Parathyroid adenoma (tissue), 2 donors: ENCODE data around the gene CDH16.
A peak's percentile ranks its signal among the peaks of the same experiment; 100 is the strongest.

Experiments used
- H2AFZ ChIP-seq: fragments of 300-600 bp; sonication (generic); one replicate; pipeline ENCODE4 v1.7.0; 2017; ENCODE audit warnings: antibody characterized with exemption, mild to moderate bottlenecking
- H3K27ac ChIP-seq: fragments of 300-600 bp; sonication (generic); one replicate; pipeline ENCODE4 v1.7.0; 2017
- H3K27me3 ChIP-seq: fragments of 300-600 bp; sonication (generic); one replicate; pipeline ENCODE4 v1.7.0; 2017; ENCODE audit warnings: low read length; ENCODE audit not compliant: control insufficient read depth, insufficient read depth
- H3K36me3 ChIP-seq: fragments of 300-600 bp; sonication (generic); one replicate; pipeline ENCODE4 v1.7.0; 2017; ENCODE audit warnings: low read length; ENCODE audit not compliant: control insufficient read depth, insufficient read depth
- H3K4me1 ChIP-seq: fragments of 300-600 bp; sonication (generic); one replicate; pipeline ENCODE4 v1.7.0; 2017; ENCODE audit warnings: control low read depth
- H3K4me2 ChIP-seq: fragments of 300-600 bp; sonication (generic); one replicate; pipeline ENCODE4 v1.7.0; 2017; ENCODE audit warnings: low read length
- H3K4me3 ChIP-seq: fragments of 300-600 bp; sonication (generic); one replicate; pipeline ENCODE4 v1.7.0; 2017; ENCODE audit warnings: low read depth, low read length
- H3K79me2 ChIP-seq: fragments of 300-600 bp; sonication (generic); one replicate; pipeline ENCODE4 v1.7.0; 2017; ENCODE audit warnings: control low read depth
- H3K9ac ChIP-seq: fragments of 300-600 bp; sonication (generic); one replicate; pipeline ENCODE4 v1.7.0; 2017; ENCODE audit warnings: mild to moderate bottlenecking
- H3K9me3 ChIP-seq: fragments of 300-600 bp; sonication (generic); one replicate; pipeline ENCODE4 v1.7.0; 2017; ENCODE audit warnings: low read length; ENCODE audit not compliant: control insufficient read depth
- TF ChIP-seq, protein P1 (sequence below): fragments of 300-600 bp; sonication (generic); IDR thresholded peaks from one replicate; pipeline ENCODE4 v1.7.0; 2017; ENCODE audit warnings: antibody characterized with exemption, mild to moderate bottlenecking
- donor health status: primary hyperparathyroidism.

The CDH16 gene

DNA sequence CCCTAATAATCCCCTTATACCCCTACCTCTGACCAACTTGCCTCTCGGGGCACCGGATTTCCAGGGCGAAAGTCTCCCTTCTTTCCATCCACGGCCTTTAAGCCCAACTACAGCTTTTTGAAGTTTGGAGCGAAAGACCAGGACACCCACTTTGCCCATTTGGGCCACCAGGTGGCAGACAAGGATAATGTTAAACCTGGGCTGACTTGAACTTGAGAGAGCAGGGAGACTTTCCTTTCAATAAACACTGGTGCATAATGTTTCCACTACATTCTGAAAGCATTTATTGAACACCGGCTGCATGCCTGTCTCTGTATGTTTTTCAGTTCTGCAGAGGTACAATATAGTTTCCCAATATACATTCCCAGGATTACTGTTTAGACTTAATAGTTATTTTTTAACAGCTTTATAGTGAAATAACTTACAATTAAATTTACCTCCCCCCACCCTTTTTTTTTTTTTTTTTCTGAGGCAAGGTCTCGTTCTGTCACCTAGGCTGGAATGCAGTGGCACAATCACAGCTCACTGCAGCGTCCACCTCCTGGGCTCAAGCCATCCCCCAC, 35.5 kb upstream of the CDH16 start:
- Histone ChIP-seq H2AFZ (peak overlapping the region; percentile 35), H3K9ac (no peak overlapping the region)

DNA sequence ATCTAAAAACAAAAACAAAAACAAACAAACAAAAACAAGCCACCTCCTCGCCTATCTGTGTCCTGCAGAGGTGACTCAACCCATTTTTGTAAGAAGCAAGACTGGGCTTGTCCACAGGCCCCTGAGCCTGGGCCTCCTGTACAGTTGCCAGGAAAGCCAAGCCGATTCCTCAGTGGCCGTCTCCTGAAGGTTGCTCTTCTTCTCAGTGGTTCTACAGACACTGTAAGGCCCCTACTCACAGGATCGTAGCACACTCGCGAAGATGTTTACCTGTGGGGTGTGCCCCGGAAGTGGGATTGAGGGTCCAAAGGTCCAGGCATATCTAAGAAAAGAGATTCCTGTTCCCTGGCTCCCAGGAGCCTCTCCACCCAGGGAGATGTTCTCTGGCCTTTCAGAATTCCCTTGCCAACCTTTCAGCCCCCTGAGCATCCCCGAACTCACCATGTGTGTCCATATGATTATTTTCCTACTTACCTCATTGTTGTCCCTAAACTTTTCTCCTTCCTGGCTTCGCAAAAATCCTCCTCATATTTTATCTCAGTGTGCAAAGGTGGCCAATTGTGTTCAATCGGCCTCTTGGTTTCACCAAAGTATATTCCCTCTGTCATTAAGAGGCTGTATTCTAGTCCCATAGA, 34.9 kb upstream of the CDH16 start:
- peaks cover 3% of the 10 kb centered on the region for H3K4me1 ChIP-seq
- H3K9ac ChIP-seq = no peak overlapping the region
- no peak overlapping the region for H3K27ac ChIP-seq

More for the DNA sequence above, 35.5 kb upstream of the CDH16 start:
- Histone ChIP-seq H3K36me3 (no peaks in the 10 kb centered on the region), H3K27me3 (no peaks in the 10 kb centered on the region), H3K4me3 (no peak overlapping the region), H3K9me3 (no peaks in the 10 kb centered on the region), H3K79me2 (no peaks in the 10 kb centered on the region), H3K4me1 (peaks cover 3% of the 10 kb centered on the region), H3K27ac (no peak overlapping the region), H3K4me2 (no peak overlapping the region)
- TF ChIP-seq, protein P1, sequence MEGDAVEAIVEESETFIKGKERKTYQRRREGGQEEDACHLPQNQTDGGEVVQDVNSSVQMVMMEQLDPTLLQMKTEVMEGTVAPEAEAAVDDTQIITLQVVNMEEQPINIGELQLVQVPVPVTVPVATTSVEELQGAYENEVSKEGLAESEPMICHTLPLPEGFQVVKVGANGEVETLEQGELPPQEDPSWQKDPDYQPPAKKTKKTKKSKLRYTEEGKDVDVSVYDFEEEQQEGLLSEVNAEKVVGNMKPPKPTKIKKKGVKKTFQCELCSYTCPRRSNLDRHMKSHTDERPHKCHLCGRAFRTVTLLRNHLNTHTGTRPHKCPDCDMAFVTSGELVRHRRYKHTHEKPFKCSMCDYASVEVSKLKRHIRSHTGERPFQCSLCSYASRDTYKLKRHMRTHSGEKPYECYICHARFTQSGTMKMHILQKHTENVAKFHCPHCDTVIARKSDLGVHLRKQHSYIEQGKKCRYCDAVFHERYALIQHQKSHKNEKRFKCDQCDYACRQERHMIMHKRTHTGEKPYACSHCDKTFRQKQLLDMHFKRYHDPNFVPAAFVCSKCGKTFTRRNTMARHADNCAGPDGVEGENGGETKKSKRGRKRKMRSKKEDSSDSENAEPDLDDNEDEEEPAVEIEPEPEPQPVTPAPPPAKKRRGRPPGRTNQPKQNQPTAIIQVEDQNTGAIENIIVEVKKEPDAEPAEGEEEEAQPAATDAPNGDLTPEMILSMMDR = peak; percentile 84

DNA sequence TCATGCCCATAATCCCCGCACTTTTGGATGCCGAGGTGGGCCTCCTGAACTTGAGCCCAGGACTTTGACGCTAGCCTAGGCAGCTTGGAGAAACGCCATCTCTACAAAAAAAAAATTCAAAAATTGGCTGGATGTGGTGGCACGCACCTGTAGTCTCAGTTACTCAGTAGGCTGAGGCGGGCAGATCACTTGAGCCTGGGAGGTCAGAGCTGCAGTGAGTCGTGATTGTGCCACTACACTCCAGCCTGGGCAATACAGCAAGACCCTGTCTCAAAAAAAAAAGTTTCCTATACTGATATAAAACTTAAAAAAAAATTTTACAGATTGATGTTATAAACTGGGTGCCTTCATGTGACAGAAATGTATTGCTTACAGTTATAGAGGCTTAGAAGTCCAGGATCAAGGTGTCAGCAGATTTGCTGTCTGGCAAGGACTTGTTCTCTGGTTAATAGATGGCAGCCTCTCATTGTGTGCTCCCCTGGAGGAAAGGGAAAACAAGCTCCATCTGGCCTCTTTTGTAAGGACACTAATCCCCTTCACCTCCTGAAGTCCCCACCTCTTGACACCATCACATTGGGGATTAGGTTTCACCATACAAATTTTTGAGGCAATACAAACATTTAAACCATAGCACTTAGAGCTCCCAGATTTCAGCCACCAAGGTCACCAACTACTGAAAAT, 33.9 kb upstream of the CDH16 start:
- Histone ChIP-seq H3K4me3 (no peak overlapping the region), H3K27me3 (no peaks in the 10 kb centered on the region), H3K9me3 (no peaks in the 10 kb centered on the region), H3K9ac (no peak overlapping the region), H3K36me3 (no peaks in the 10 kb centered on the region), H3K79me2 (no peaks in the 10 kb centered on the region), H3K27ac (no peak overlapping the region), H3K4me2 (no peak overlapping the region), H2AFZ (no peak overlapping the region), H3K4me1 (peaks cover 11% of the 10 kb centered on the region)
- TF ChIP-seq, protein P1 = no peak

More for the DNA sequence above, 34.9 kb upstream of the CDH16 start:
- H3K9me3 ChIP-seq = no peaks in the 10 kb centered on the region
- TF ChIP-seq, protein P1 = no peak
- no peaks in the 10 kb centered on the region for H3K36me3 ChIP-seq
- H2AFZ ChIP-seq = peak overlapping the region; percentile 35
- no peaks in the 10 kb centered on the region for H3K79me2 ChIP-seq
- no peak overlapping the region for H3K4me2 ChIP-seq
- H3K4me3 ChIP-seq = no peak overlapping the region
- no peaks in the 10 kb centered on the region for H3K27me3 ChIP-seq

DNA sequence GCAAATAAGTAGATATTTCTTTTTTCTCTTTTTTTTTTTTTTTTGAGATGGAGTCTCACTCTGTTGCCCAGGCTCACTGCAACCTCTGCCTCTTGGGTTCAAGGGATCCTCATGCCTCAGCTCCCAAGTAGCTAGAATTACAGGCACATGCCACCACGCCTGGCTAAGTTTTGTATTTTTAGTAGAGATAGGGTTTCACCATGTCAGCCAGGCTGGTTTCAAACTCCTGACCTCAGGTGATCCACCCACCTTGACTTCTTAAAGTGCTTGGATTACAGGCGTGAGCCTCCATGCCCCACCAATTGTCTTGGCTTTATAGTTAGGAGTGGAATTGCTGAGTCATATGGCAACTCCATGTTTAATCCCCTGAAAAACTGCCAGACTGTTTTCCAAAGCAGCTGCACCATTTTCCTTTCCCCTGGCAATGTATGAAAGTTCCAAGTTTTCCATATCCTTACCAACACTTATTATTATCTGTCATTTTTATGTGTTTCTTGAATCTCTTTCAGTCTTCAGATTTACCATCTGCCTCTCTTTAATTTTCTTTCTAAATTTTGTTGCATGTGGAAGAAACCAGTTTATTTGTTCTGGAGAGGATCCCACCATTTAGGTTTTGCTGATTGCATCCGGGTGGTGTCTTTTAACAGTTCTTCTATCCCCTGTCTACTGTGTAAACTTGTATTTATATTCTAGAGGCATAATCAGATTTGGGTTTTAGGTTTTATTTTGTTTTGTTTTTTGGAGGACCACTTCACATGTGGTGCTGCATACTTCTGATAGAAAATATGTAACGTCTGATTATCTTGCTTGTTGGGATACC, 32.5 kb upstream of the CDH16 start:
- H2AFZ ChIP-seq = no peak overlapping the region
- no peaks in the 10 kb centered on the region for H3K79me2 ChIP-seq
- H3K27ac ChIP-seq = no peak overlapping the region
- no peak overlapping the region for H3K4me3 ChIP-seq
- H3K9me3 ChIP-seq = no peaks in the 10 kb centered on the region
- no peak overlapping the region for H3K4me2 ChIP-seq
- H3K4me1 ChIP-seq = peaks cover 17% of the 10 kb centered on the region
- TF ChIP-seq, protein P1 = no peak
- H3K36me3 ChIP-seq = no peaks in the 10 kb centered on the region
- H3K27me3 ChIP-seq = no peaks in the 10 kb centered on the region
- H3K9ac ChIP-seq = no peak overlapping the region
